ENCODE measurements around the gene ABCG5.

ABCG5 gene

DNA sequence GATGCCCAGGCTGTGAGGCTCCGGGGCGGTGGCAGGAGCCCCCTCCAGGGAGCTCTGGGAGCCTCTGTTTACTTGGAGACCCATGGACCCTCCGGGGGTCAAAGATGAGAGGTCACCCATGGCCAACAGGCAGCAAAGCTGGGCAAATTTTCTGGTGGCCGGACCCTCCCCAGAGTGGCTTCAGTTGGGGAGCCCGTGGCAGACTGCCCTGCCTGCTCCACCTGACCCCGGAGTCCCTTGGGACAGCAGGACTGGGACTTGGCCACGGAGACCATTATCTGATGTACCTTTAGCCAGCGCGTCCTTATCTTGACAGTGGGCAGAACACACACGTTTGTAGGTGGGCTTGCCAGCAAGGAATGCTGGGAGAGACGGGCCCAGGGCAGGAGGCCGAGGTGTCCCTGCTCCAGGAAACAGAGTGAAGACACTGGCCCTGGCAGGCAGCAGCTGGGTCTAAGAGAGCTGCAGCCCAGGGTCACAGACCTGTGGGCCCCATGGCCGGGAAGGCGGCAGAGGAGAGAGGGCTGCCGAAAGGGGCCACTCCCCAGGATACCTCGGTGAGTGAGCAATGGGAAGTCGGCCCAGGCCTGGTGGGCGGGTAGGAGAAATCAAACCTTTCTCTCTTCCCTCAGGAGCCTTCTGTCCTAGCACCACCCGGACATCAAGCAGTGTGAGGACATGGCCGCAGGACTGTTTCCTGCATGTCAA lies at the start of gene ABCG5, which contains the start of gene ABCG8:
TSS of gene ABCG5 (minus strand) at position 280 of the 708 bp plus-strand sequence. CDS start at position 120, 160 bp downstream.
TSS of gene ABCG8 (plus strand) at position 412 of the 708 bp plus-strand sequence. CDS start at position 495, 83 bp downstream.
- no peaks in the 10 kb centered on the region for H3K9me3 ChIP-seq (ENCODE audit: control insufficient read depth, insufficient read depth, low read length)
- H3K9ac ChIP-seq (ENCODE audit: low read depth, low read length) = no peak within 1 kb of the TSS
- no peaks in the 10 kb centered on the region for H3K27me3 ChIP-seq (ENCODE audit: control insufficient read depth, insufficient read depth, low read length)
- no peaks in the 10 kb centered on the region for H3K4me1 ChIP-seq (ENCODE audit: control insufficient read depth, insufficient read depth, low read length)
- no peak within 1 kb of the TSS for H3K4me3 ChIP-seq (ENCODE audit: low read depth, low read length)
- H3K36me3 ChIP-seq (ENCODE audit: control insufficient read depth, insufficient read depth, low read length) = no peaks in the 10 kb centered on the region

DNA sequence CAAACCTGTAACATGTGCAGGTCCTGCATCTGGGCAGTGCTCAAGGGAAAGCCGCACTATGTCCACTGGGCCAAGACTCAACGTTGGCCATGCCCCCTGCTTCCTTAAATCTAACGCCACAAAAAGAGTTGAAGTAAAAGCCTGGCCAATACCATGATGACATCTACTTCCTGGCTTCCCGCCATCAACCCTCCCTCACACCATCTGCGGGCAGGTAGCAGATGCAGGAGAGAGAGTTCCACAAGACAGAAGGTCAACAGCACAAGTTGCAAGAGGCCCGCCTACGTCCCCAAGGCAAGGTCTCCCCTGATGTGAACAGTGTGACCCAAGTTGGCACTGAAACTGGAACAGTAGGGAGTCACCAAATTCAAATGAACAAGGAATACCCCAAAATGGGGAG lies 48.5 kb upstream of the ABCG5 start:
- Histone ChIP-seq H3K9ac (ENCODE audit: low read depth, low read length) (no peak overlapping the region), H3K9me3 (ENCODE audit: control insufficient read depth, insufficient read depth, low read length) (no peaks in the 10 kb centered on the region), H3K4me3 (ENCODE audit: low read depth, low read length) (no peak overlapping the region), H3K4me1 (ENCODE audit: control insufficient read depth, insufficient read depth, low read length) (no peaks in the 10 kb centered on the region), H3K36me3 (ENCODE audit: control insufficient read depth, insufficient read depth, low read length) (peaks cover 36% of the 10 kb centered on the region), H3K27me3 (ENCODE audit: control insufficient read depth, insufficient read depth, low read length) (no peaks in the 10 kb centered on the region)

DNA sequence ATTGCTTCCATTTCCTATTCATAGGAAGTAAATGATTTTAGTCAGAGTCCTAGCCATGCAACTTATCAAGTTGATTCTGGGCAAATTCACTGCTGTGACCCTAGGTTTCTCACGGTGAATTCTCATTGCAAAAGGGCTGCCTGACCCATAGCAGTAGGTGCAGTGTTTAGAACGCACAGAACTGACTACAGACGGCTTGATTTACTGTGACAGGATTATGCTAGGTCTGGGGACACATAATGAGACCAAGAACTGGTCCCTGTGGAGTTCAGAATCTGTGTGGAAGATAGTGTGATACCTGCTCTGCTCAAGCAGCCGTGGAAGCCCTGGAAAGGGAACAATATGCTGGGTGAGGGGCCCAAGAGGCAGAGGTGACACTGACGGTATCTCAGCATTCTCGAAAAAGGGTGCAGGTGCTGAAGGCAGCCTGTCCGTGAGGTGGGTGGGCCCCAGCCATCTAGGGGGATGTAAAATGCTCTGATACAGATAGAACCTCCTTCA lies 46.5 kb upstream of the ABCG5 start:
- H3K4me1 ChIP-seq (ENCODE audit: control insufficient read depth, insufficient read depth, low read length) = no peaks in the 10 kb centered on the region
- H3K9me3 ChIP-seq (ENCODE audit: control insufficient read depth, insufficient read depth, low read length) = no peaks in the 10 kb centered on the region
- peaks cover 27% of the 10 kb centered on the region for H3K36me3 ChIP-seq (ENCODE audit: control insufficient read depth, insufficient read depth, low read length)
- no peaks in the 10 kb centered on the region for H3K27me3 ChIP-seq (ENCODE audit: control insufficient read depth, insufficient read depth, low read length)
- H3K4me3 ChIP-seq (ENCODE audit: low read depth, low read length) = no peak overlapping the region
- no peak overlapping the region for H3K9ac ChIP-seq (ENCODE audit: low read depth, low read length)

DNA sequence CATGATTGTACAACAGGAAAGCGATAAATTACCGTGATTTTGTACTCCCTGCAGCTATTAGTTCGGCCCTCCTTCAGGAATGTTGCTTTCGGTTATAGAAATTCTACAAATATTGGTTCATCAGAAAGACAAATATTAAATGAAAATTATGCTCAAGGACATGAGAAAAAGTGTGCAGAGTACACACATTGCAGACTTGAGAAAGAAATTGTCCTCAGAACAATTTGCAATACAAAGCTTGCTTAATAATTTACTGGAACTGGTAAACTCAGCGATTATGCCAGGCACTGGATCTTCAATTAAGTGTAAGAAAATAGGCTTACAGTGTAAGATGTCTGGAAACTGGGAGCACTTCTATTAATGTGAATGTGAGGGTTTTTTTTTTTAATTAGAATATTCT lies 46.0 kb upstream of the ABCG5 start:
- Histone ChIP-seq H3K4me1 (ENCODE audit: control insufficient read depth, insufficient read depth, low read length) (no peaks in the 10 kb centered on the region), H3K4me3 (ENCODE audit: low read depth, low read length) (no peak overlapping the region), H3K27me3 (ENCODE audit: control insufficient read depth, insufficient read depth, low read length) (no peaks in the 10 kb centered on the region), H3K9me3 (ENCODE audit: control insufficient read depth, insufficient read depth, low read length) (no peaks in the 10 kb centered on the region), H3K36me3 (ENCODE audit: control insufficient read depth, insufficient read depth, low read length) (peaks cover 24% of the 10 kb centered on the region), H3K9ac (ENCODE audit: low read depth, low read length) (no peak overlapping the region)

DNA sequence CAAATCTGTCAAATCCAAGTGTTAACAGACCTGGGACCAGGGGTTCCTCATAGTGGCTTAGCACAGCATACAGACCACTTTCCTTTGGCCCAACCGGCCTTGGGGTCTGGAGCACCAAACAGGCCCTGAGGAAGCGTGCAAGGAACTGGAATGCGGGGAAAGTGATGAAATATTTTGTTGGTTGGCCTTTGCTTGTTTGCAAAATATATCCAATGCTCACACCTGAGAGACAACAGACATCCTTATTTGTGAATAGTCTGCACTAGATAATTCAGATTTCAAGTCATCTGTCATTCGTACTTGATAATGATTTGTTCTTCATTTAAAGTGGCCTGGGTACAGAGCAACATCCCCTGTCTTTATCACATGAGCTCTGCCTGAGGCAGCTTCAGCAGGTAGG lies 43.7 kb upstream of the ABCG5 start:
- Histone ChIP-seq H3K9ac (ENCODE audit: low read depth, low read length) (no peak overlapping the region), H3K4me3 (ENCODE audit: low read depth, low read length) (no peak overlapping the region), H3K9me3 (ENCODE audit: control insufficient read depth, insufficient read depth, low read length) (no peaks in the 10 kb centered on the region), H3K36me3 (ENCODE audit: control insufficient read depth, insufficient read depth, low read length) (peaks cover 17% of the 10 kb centered on the region), H3K4me1 (ENCODE audit: control insufficient read depth, insufficient read depth, low read length) (no peaks in the 10 kb centered on the region), H3K27me3 (ENCODE audit: control insufficient read depth, insufficient read depth, low read length) (peaks cover 3% of the 10 kb centered on the region)

DNA sequence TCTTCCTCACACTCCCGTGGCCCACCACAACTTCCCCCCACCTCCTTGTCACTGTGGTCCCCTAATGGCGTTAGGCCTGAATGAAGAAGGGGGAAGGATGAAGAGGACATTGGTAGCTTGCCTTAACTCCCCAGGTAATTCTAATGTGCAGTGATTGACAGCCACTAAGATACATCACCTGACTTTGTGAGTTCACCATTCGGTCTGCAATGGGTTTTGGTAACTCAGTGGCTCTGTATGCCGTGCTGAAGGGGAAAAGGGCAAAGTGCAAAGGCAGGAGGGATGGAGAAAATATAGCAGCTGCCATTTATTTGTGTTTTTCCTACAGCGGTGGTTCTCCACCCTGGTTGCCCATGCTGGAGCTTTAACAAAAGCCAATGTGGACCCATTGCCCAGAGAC lies 42.3 kb upstream of the ABCG5 start:
- Histone ChIP-seq H3K4me1 (ENCODE audit: control insufficient read depth, insufficient read depth, low read length) (no peaks in the 10 kb centered on the region), H3K36me3 (ENCODE audit: control insufficient read depth, insufficient read depth, low read length) (peaks cover 8% of the 10 kb centered on the region), H3K4me3 (ENCODE audit: low read depth, low read length) (no peak overlapping the region), H3K9me3 (ENCODE audit: control insufficient read depth, insufficient read depth, low read length) (no peaks in the 10 kb centered on the region), H3K27me3 (ENCODE audit: control insufficient read depth, insufficient read depth, low read length) (peaks cover 3% of the 10 kb centered on the region), H3K9ac (ENCODE audit: low read depth, low read length) (no peak overlapping the region)

GRCh38 chr2:43880471-43880870 lies 41.8 kb upstream of the ABCG5 start:
- H3K27me3 ChIP-seq (ENCODE audit: control insufficient read depth, insufficient read depth, low read length) = peaks cover 3% of the 10 kb centered on the region
- no peak overlapping the region for H3K4me3 ChIP-seq (ENCODE audit: low read depth, low read length)
- no peaks in the 10 kb centered on the region for H3K4me1 ChIP-seq (ENCODE audit: control insufficient read depth, insufficient read depth, low read length)
- H3K9me3 ChIP-seq (ENCODE audit: control insufficient read depth, insufficient read depth, low read length) = no peaks in the 10 kb centered on the region
- H3K36me3 ChIP-seq (ENCODE audit: control insufficient read depth, insufficient read depth, low read length) = peaks cover 6% of the 10 kb centered on the region
- no peak overlapping the region for H3K9ac ChIP-seq (ENCODE audit: low read depth, low read length)

DNA sequence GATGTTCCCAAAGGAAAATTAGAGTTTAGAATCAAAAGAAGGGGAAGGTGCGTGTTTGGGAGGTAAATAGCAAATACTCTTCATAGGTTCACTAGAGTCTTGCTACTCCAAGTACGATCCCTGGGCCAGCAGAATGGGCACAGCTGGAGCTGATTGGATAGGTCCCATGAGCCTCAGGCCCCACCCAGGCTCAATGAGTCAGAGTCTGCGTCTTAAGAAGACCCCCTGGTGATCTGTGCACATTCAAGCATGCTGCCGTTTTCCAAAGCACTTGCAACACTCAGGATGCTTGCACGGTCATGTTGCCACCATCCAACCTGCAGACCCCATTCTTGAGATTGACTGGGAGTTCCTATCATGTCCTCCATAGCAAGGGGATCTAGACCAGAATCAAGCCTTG lies 40.6 kb upstream of the ABCG5 start:
- H3K4me1 ChIP-seq (ENCODE audit: control insufficient read depth, insufficient read depth, low read length) = no peaks in the 10 kb centered on the region
- H3K4me3 ChIP-seq (ENCODE audit: low read depth, low read length) = no peak overlapping the region
- H3K27me3 ChIP-seq (ENCODE audit: control insufficient read depth, insufficient read depth, low read length) = peaks cover 3% of the 10 kb centered on the region
- no peak overlapping the region for H3K9ac ChIP-seq (ENCODE audit: low read depth, low read length)
- no peaks in the 10 kb centered on the region for H3K9me3 ChIP-seq (ENCODE audit: control insufficient read depth, insufficient read depth, low read length)
- peaks cover 2% of the 10 kb centered on the region for H3K36me3 ChIP-seq (ENCODE audit: control insufficient read depth, insufficient read depth, low read length)

- Histone ChIP-seq H3K4me3 (ENCODE audit: low read depth, low read length) (no peak overlapping the region), H3K9ac (ENCODE audit: low read depth, low read length) (no peak overlapping the region), H3K27me3 (ENCODE audit: control insufficient read depth, insufficient read depth, low read length) (peaks cover 3% of the 10 kb centered on the region), H3K4me1 (ENCODE audit: control insufficient read depth, insufficient read depth, low read length) (no peaks in the 10 kb centered on the region), H3K9me3 (ENCODE audit: control insufficient read depth, insufficient read depth, low read length) (no peaks in the 10 kb centered on the region), H3K36me3 (ENCODE audit: control insufficient read depth, insufficient read depth, low read length) (no peaks in the 10 kb centered on the region)
Measured at GRCh38 chr2:43877782-43878464, 39.3 kb upstream of the ABCG5 start.

GRCh38 chr2:43874776-43875451 lies 36.3 kb upstream of the ABCG5 start:
- no peaks in the 10 kb centered on the region for H3K4me1 ChIP-seq (ENCODE audit: control insufficient read depth, insufficient read depth, low read length)
- H3K9ac ChIP-seq (ENCODE audit: low read depth, low read length) = no peak overlapping the region
- no peaks in the 10 kb centered on the region for H3K9me3 ChIP-seq (ENCODE audit: control insufficient read depth, insufficient read depth, low read length)
- no peaks in the 10 kb centered on the region for H3K36me3 ChIP-seq (ENCODE audit: control insufficient read depth, insufficient read depth, low read length)
- no peak overlapping the region for H3K4me3 ChIP-seq (ENCODE audit: low read depth, low read length)
- H3K27me3 ChIP-seq (ENCODE audit: control insufficient read depth, insufficient read depth, low read length) = peaks cover 8% of the 10 kb centered on the region

DNA sequence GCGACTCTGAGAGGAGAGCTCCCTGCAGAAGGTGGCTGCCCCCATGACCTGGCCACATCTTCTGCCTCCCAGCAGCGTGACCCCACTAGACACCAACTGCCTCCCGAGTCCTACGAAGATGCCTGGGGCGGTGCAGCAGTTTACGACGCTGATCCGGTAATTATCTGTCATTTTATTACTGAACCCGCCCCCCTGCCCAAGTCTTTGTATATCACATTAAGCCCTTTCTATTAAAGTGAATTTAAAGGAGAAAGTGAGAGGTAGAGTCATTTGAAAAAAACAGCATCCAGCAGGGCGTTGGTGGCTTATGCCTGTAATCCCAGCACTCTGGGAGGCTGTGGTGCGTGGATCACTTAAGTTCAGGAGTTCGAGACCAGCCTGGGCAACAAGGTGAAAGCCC lies 33.5 kb upstream of the ABCG5 start:
- Histone ChIP-seq H3K9ac (ENCODE audit: low read depth, low read length) (no peak overlapping the region), H3K9me3 (ENCODE audit: control insufficient read depth, insufficient read depth, low read length) (no peaks in the 10 kb centered on the region), H3K4me1 (ENCODE audit: control insufficient read depth, insufficient read depth, low read length) (no peaks in the 10 kb centered on the region), H3K36me3 (ENCODE audit: control insufficient read depth, insufficient read depth, low read length) (no peaks in the 10 kb centered on the region), H3K27me3 (ENCODE audit: control insufficient read depth, insufficient read depth, low read length) (peaks cover 15% of the 10 kb centered on the region), H3K4me3 (ENCODE audit: low read depth, low read length) (no peak overlapping the region)

All from iPS-15b (cell line).